Endothelial cell (in vitro differentiated cells): ENCODE results near the gene KDM6B. TPM values are rescaled to one million over a fixed set of nuclear protein-coding genes. Genes with fewer than 3 reads are reported as not detected.

Source experiments
- DNase-seq: peaks from one replicate; pipeline ENCODE4 v3.0.0; 2021; ENCODE audit warnings: low spot score
- H3K27ac Mint-ChIP-seq: one replicate; pipeline ENCODE4 v1.8.0; 2021; ENCODE audit warnings: mixed read lengths, inconsistent platforms; ENCODE audit not compliant: unreplicated experiment
- H3K27me3 Mint-ChIP-seq: one replicate; pipeline ENCODE4 v1.8.0; 2021; ENCODE audit warnings: mild to moderate bottlenecking, moderate library complexity, mixed read lengths, inconsistent platforms; ENCODE audit not compliant: unreplicated experiment
- H3K36me3 Mint-ChIP-seq: one replicate; pipeline ENCODE4 v1.8.0; 2021; ENCODE audit warnings: mild to moderate bottlenecking, low read depth, mixed read lengths, inconsistent platforms; ENCODE audit not compliant: unreplicated experiment
- H3K4me1 Mint-ChIP-seq: one replicate; pipeline ENCODE4 v1.8.0; 2021; ENCODE audit warnings: mild to moderate bottlenecking, mixed read lengths, inconsistent platforms; ENCODE audit not compliant: unreplicated experiment
- H3K4me3 Mint-ChIP-seq: one replicate; pipeline ENCODE4 v1.8.0; 2021; ENCODE audit warnings: mild to moderate bottlenecking, mixed read lengths, inconsistent platforms; ENCODE audit not compliant: unreplicated experiment
- H3K9me3 Mint-ChIP-seq: one replicate; pipeline ENCODE4 v1.8.0; 2021; ENCODE audit warnings: mixed read lengths, inconsistent platforms; ENCODE audit not compliant: unreplicated experiment
- CTCF ChIP-seq: fragments of 200-600 bp; sonication (generic); IDR thresholded peaks from one replicate; pipeline ENCODE4 v1.5.0; 2021; ENCODE audit warnings: antibody characterized with exemption; ENCODE audit not compliant: unreplicated experiment
- total RNA-seq: library from RNA; stranded (reverse); fragmentation: NEBNext Ultra II Directional; extraction: Animal tissue kit (Norgen Biotek cat#: 25700); gene quantifications from one replicate; pipeline ENCODE4 v1.2.1, GENCODE V29; 2021; ENCODE audit not compliant: unreplicated experiment

KDM6B gene
- total RNA-seq, 1 donor from 2014 or later, result 47.4 TPM

- H3K36me3 Mint-ChIP-seq, result no peaks in the 10 kb centered on the region
- peak overlapping the region; percentile 99 for H3K27ac Mint-ChIP-seq
- no peak for TF ChIP-seq CTCF
- H3K4me1 Mint-ChIP-seq, result peaks cover 36% of the 10 kb centered on the region
- no peak for DNase-seq
- H3K4me3 Mint-ChIP-seq, result peak overlapping the region; percentile 92
- H3K27me3 Mint-ChIP-seq, result peaks cover 41% of the 10 kb centered on the region
- H3K9me3 Mint-ChIP-seq, result no peaks in the 10 kb centered on the region
Measured at GRCh38 chr17:7834542-7834956, 532 bp downstream of the KDM6B start.

GRCh38 chr17:7834957-7835813 is 1.2 kb downstream of the KDM6B start:
- Mint-ChIP-seq H3K4me1 (peaks cover 42% of the 10 kb centered on the region), H3K27me3 (peaks cover 41% of the 10 kb centered on the region)
- DNase-seq, result peak; percentile 96

GRCh38 chr17:7835814-7836595 is 2.0 kb downstream of the KDM6B start:
- TF ChIP-seq CTCF, result no peak
- Mint-ChIP-seq H3K27ac (peak overlapping the region; percentile 99), H3K9me3 (no peaks in the 10 kb centered on the region), H3K4me3 (peak overlapping the region; percentile 97), H3K27me3 (peaks cover 43% of the 10 kb centered on the region), H3K4me1 (peaks cover 50% of the 10 kb centered on the region), H3K36me3 (peaks cover 9% of the 10 kb centered on the region)
- DNase-seq, result peak; percentile 65

More at GRCh38 chr17:7834957-7835813, 1.2 kb downstream of the KDM6B start:
- peak overlapping the region; percentile 92 for H3K4me3 Mint-ChIP-seq
- H3K36me3 Mint-ChIP-seq, result peaks cover 2% of the 10 kb centered on the region
- H3K27ac Mint-ChIP-seq, result peak overlapping the region; percentile 99
- no peaks in the 10 kb centered on the region for H3K9me3 Mint-ChIP-seq
- peak; percentile 67 for TF ChIP-seq CTCF

- Mint-ChIP-seq H3K4me1 (peaks cover 55% of the 10 kb centered on the region), H3K9me3 (no peaks in the 10 kb centered on the region), H3K27ac (peak overlapping the region; percentile 99), H3K27me3 (peaks cover 46% of the 10 kb centered on the region), H3K36me3 (peaks cover 14% of the 10 kb centered on the region), H3K4me3 (peak overlapping the region; percentile 97)
- no peak for TF ChIP-seq CTCF
- DNase-seq, result peak; percentile 96
Measured at GRCh38 chr17:7836596-7837407, 2.8 kb downstream of the KDM6B start.
